ENCODE results near the gene MED16. TPM values are rescaled to one million over a fixed set of nuclear protein-coding genes. Genes with fewer than 3 reads are reported as not detected.

The MED16 gene
- total and polyA plus RNA-seq, 2 donors (not counting 1 experiment from before 2014, with no cell fraction given) = 19.3 to 35.0 TPM

- no peak for DNase-seq (ENCODE audit: low read depth in 2 of 2)
Observed at GRCh38 chr19:884420-885211, 8.4 kb downstream of the MED16 start.

GRCh38 chr19:883661-884211, 9.3 kb downstream of the MED16 start:
- H3K27ac ChIP-seq (ENCODE audit: insufficient read depth, low read length) = no peak overlapping the region
- peaks cover 50% of the 10 kb centered on the region for H3K36me3 ChIP-seq (ENCODE audit: control insufficient read depth, insufficient read depth, low read length)
- H3K9ac ChIP-seq (ENCODE audit: insufficient read depth, low read length) = no peak overlapping the region
- no peaks in the 10 kb centered on the region for H3K9me3 ChIP-seq (ENCODE audit: control insufficient read depth, insufficient read depth, low read depth, low read length)
- TF ChIP-seq CTCF (conservative IDR thresholded peaks at IDR 0.05 in 1 of 2, IDR thresholded peaks at IDR 0.05 in 1 of 2; ENCODE audit: low read depth in 1 of 2, low read length in 2 of 2) = no peak
- no peak for TF ChIP-seq EZH2 (IDR thresholded peaks at IDR 0.05; ENCODE audit: low read length, missing control alignments)
- H3K4me3 ChIP-seq (replicated peaks in 1 of 4; ENCODE audit: control extremely low read depth in 1 of 4, insufficient read depth in 1 of 4, low read depth in 3 of 4, low read length in 4 of 4) = no peak overlapping the region
- H3K79me2 ChIP-seq (ENCODE audit: control insufficient read depth, insufficient read depth, low read length) = no peaks in the 10 kb centered on the region
- H3K4me1 ChIP-seq (ENCODE audit: control insufficient read depth, extremely low read depth, insufficient read depth, low read length) = no peaks in the 10 kb centered on the region
- H2AFZ ChIP-seq (ENCODE audit: low read length) = no peak overlapping the region
- H3K27me3 ChIP-seq (ENCODE audit: control insufficient read depth, insufficient read depth, low read length) = no peaks in the 10 kb centered on the region
- no peak overlapping the region for H3K4me2 ChIP-seq (ENCODE audit: extremely low read depth, insufficient read depth, low read length)
- H4K20me1 ChIP-seq (ENCODE audit: control insufficient read depth, extremely low read depth, insufficient read depth, low read length) = no peaks in the 10 kb centered on the region
- no peak for DNase-seq (ENCODE audit: low read depth in 2 of 2)

More at GRCh38 chr19:884420-885211, 8.4 kb downstream of the MED16 start:
- Histone ChIP-seq H3K4me1 (ENCODE audit: control insufficient read depth, extremely low read depth, insufficient read depth, low read length) (no peaks in the 10 kb centered on the region), H3K79me2 (ENCODE audit: control insufficient read depth, insufficient read depth, low read length) (no peaks in the 10 kb centered on the region), H3K9ac (ENCODE audit: insufficient read depth, low read length) (no peak overlapping the region), H3K36me3 (ENCODE audit: control insufficient read depth, insufficient read depth, low read length) (peaks cover 54% of the 10 kb centered on the region), H3K27me3 (ENCODE audit: control insufficient read depth, insufficient read depth, low read length) (no peaks in the 10 kb centered on the region), H2AFZ (ENCODE audit: low read length) (no peak overlapping the region), H3K4me2 (ENCODE audit: extremely low read depth, insufficient read depth, low read length) (no peak overlapping the region), H3K4me3 (replicated peaks in 1 of 4; ENCODE audit: control extremely low read depth in 1 of 4, insufficient read depth in 1 of 4, low read depth in 3 of 4, low read length in 4 of 4) (no peak overlapping the region), H3K27ac (ENCODE audit: insufficient read depth, low read length) (no peak overlapping the region), H3K9me3 (ENCODE audit: control insufficient read depth, insufficient read depth, low read depth, low read length) (no peaks in the 10 kb centered on the region), H4K20me1 (ENCODE audit: control insufficient read depth, extremely low read depth, insufficient read depth, low read length) (no peaks in the 10 kb centered on the region)
- no peak for TF ChIP-seq CTCF (conservative IDR thresholded peaks at IDR 0.05 in 1 of 2, IDR thresholded peaks at IDR 0.05 in 1 of 2; ENCODE audit: low read depth in 1 of 2, low read length in 2 of 2)
- no peak for TF ChIP-seq EZH2 (IDR thresholded peaks at IDR 0.05; ENCODE audit: low read length, missing control alignments)

GRCh38 chr19:882871-883497, 10.0 kb downstream of the MED16 start:
- no peak for TF ChIP-seq EZH2 (IDR thresholded peaks at IDR 0.05; ENCODE audit: low read length, missing control alignments)
- no peak for TF ChIP-seq CTCF (conservative IDR thresholded peaks at IDR 0.05 in 1 of 2, IDR thresholded peaks at IDR 0.05 in 1 of 2; ENCODE audit: low read depth in 1 of 2, low read length in 2 of 2)
- Histone ChIP-seq H3K79me2 (ENCODE audit: control insufficient read depth, insufficient read depth, low read length) (no peaks in the 10 kb centered on the region), H3K9me3 (ENCODE audit: control insufficient read depth, insufficient read depth, low read depth, low read length) (no peaks in the 10 kb centered on the region), H3K27ac (ENCODE audit: insufficient read depth, low read length) (no peak overlapping the region), H3K4me1 (ENCODE audit: control insufficient read depth, extremely low read depth, insufficient read depth, low read length) (no peaks in the 10 kb centered on the region), H3K36me3 (ENCODE audit: control insufficient read depth, insufficient read depth, low read length) (peaks cover 46% of the 10 kb centered on the region), H2AFZ (ENCODE audit: low read length) (no peak overlapping the region), H3K27me3 (ENCODE audit: control insufficient read depth, insufficient read depth, low read length) (no peaks in the 10 kb centered on the region), H3K4me3 (replicated peaks in 1 of 4; ENCODE audit: control extremely low read depth in 1 of 4, insufficient read depth in 1 of 4, low read depth in 3 of 4, low read length in 4 of 4) (no peak overlapping the region), H4K20me1 (ENCODE audit: control insufficient read depth, extremely low read depth, insufficient read depth, low read length) (no peaks in the 10 kb centered on the region), H3K9ac (ENCODE audit: insufficient read depth, low read length) (no peak overlapping the region), H3K4me2 (ENCODE audit: extremely low read depth, insufficient read depth, low read length) (no peak overlapping the region)
- no peak for DNase-seq (ENCODE audit: low read depth in 2 of 2)
